HG02610 (cell line): ENCODE measurements around the gene NLRP12.
"Not testable (repeated sequence)": the region's sequence is repeated elsewhere in the genome, so short reads cannot be mapped to it uniquely, and the experiment has no call there.

Experiments
- ATAC-seq: cut with Tn5 transposase; IDR thresholded peaks from one replicate; pipeline ENCODE4 v1.9.1; 2021; ENCODE audit warnings: mild to moderate bottlenecking, moderate library complexity; ENCODE audit not compliant: unreplicated experiment

The NLRP12 gene

GRCh38 chr19:53840241-53840640, 16.1 kb upstream of the NLRP12 start:
- not testable (repeated sequence) for ATAC-seq

DNA sequence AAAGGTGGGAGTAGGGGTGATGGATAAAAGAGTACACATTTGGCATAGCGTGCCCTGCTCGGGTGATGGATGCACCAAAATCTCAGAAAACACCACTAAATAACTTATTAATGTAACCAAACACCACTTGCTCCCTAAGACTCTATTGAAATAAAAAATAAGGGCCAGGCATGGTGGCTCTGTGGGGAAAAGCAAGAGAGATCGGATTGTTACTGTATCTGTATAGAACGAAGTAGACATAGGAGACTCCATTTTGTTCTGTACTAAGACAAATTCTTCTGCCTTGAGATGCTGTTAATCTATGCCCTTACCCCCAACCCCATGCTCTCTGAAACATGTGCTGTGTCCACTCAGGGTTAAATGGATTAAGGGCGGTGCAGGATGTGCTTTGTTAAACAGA, 14.3 kb upstream of the NLRP12 start:
- not testable (repeated sequence) for ATAC-seq

DNA sequence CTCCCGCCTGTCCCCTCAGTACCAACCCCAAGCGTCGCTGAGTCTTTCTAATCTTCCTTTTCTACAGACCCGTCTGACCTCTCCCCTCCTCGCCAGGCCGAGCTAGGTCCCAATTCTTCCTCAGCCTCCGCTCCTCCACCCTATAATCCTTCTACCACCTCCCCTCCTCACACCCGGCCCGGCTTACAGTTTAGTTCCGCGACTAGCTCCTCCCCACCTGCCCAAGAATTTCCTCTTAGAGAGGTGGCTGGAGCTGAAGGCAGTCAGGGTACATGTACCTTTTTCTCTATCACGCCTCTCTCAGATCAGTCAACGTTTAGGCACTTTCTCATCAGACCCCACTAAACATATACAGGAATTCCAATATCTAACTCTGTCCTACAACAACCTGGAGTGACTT, 8.7 kb upstream of the NLRP12 start:
- ATAC-seq, result not testable (repeated sequence)

- ATAC-seq, result no peak
Measured at GRCh38 chr19:53828531-53828930, 4.4 kb upstream of the NLRP12 start.

DNA sequence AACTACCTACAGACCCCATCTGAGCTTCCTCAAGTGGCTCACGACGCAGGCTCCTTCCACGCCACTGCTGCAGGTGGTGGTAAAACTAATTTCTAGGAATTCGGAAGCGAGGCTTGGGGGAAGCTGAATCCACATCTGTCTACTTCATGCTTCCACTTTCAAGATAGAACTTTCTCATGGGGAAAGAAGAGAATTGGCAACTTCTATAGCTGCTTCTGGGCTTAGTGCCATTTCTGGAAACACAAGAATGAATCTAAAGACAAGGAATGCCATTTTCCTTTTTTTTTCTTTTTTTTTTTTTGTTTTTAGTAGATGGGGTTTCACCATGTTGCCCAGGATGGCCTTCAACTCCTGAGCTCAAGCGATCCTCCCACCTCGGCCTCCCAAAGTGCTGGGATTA, 2.8 kb upstream of the NLRP12 start:
- no peak for ATAC-seq

DNA sequence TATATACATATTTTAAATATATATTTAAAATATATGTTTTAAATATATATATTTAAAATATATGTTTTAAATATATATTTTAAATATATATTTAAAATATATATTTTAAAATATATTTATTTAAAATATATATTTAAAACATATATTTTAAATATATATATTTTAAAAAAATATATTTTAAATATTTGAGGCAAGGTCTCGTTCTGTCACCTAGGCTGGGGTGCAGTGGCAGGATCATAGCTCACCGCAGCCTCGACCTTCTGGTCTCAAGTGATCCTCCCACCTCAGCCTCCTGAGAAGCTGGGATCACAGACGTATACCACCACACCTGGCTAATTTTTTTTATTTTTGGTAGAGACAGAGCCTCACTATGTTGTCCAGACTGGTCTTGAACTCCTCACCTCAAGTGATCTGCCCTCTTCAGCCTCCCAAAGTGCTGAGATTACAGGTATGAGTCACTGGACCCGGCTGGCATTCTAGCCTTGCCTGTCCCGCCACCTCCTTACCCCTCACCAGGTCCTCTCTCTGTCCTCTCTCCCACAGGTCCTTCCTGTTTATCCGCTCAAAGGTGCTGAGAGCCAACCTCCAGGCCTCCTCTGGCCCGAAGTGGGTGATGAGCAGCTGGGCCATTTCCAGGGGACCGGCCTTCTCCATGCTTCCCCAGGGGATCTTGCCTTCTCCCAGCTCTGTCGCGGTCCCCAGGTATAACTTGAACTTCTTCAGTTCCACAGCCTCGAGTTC, 564 bp downstream of the NLRP12 start:
- ATAC-seq, result no peak

DNA sequence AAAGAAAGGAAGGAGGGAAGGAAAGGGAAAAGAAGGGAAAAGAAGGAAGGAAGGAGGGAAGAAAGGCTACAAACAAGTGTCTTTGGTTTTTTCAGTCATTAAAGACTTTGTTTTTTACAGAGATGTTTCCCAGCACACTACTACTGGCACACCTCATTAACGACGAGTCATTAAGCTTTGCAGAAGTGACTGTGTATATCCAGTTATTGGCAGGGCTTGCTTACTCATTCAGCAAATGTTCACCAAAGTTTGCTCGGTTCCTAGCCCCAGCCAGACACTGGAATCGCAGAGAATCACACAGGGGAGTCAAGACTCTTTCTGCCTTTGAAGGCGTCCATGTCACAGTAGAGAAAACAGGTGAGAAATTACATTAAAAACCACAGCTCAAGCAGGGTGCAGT, 4.3 kb downstream of the NLRP12 start:
- ATAC-seq, result no peak

DNA sequence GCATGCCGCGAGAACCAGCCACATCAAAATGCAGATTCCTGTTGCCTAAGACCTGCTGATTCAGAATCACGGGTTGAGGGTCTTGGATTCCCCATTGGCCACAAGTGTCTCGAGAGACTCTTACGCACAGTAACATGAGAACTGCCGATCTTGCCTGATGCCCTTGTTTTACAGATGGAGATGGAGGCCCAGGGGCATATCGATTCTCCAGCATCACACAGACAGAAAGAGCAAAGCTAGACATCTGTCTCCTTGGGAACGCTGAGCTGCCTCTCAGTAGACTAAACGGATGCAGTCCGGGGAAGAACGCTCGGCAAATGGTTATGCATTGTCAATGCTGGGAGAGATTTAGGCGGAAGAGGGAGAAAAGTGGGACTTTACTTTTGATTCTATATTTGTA, 5.4 kb downstream of the NLRP12 start:
- ATAC-seq, result no peak

DNA sequence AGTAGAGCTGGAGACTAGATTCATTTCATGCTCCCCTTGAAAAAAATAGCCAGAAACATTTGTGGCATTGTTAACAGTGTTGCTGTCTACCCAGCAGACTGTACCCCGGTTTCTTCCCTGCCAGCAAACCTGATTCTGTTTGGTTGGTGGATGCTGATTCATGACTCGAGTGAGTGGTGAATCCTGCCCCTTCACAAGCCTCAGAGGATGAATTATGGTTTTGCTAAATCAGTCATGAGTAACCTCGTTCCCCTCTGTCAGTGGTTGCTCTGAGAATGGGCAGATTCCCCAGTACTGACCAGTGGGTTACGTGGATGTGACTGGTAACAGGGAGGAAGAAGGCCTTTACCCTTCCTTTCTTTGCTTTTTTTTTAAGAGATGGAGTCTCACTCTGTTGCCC, 10.1 kb downstream of the NLRP12 start:
- ATAC-seq, result no peak

- no peak for ATAC-seq
Measured at GRCh38 chr19:53812335-53812734, 11.8 kb downstream of the NLRP12 start.

GRCh38 chr19:53810891-53811290, 13.2 kb downstream of the NLRP12 start:
- no peak for ATAC-seq

- ATAC-seq, result no peak
Measured at GRCh38 chr19:53810187-53810546, 13.9 kb downstream of the NLRP12 start.

DNA sequence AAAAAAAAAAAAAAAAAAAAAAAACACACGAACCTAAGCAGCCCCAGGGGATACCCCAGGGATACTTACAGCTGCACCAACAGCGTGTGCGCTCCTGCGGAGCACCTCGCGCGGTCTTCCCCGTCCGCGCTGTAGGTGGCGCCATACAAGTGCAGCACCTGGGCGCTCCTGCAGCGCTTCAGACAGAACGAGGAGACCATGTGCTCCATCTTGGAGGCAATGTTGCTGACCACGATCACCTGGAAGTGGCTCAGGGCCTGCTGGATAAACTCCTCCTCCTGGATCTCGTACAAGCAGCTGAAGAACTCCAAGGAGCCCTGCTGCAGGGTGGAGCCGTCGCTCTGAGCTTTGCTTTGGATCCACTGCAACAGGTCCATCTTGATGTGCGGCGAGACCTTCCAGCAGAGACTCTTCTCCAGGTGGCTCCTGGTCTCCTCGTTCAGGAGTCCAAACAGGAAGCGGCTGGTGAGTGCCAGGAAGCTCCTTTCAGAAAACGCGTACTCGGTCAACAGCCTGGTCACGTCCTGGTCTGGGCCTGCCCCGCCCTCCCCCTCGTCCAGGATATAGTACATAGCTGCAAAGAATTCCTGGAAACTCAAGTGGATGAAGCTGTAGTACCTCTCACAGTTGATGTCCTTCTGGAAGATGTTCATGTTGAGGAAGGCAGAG, 14.5 kb downstream of the NLRP12 start:
- ATAC-seq, result no peak

DNA sequence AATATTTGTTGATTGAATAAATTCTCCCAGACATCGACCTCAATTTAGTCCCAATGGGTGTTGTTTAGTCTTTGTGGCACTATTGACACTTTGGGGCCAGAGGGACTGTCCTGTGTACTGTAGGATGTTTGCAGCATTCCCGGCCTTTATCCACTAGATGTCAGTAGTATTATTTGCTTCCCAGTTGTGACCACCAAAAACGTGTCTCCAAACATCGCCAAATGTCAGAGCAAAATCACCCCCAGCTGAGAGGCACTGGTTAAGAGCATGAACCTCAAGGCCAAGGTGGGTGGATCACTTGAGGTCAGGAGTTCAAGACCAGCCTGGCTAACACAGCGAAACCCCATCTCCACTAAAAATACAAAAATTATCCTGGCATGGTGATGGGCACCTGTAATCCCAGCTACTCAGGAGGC, 15.4 kb downstream of the NLRP12 start:
- no peak for ATAC-seq

DNA sequence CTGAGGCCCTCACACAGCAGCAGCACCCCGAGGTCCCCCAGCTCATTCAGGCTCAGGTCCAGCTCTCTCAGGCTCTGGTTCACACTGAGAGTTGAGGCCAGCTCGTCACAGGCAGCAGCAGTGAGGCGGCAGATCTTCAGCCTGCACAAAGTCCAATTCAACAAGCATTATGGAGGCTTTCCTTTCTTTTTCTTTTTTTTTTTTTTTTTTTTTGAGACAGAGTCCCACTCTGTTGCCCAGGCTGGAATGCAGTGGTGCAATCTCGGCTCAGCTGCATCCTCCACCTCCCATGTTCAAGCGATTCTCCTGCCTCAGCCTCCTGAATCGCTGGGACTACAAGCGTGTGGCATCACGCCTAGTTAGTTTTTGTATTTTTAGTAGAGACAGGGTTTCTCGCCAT, 22.9 kb downstream of the NLRP12 start:
- ATAC-seq, result no peak

DNA sequence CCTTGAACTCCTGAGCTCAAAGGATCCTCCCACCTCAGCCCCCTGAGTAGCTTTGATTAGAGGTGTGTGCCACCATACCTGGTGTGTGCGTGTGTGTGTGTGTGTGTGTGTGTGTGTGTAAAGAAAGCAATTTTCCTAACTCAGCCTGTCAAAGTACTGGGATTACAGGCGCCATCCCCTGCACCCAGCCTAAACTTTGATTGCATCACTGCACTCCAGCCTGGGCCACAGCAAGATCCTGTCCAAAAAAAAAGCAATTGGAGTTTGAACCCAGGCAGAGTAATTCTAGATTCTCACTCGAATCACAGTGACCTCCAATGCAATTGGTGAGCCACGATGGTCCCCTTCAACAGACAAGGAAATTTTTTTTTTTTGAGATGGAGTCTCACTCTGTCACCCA, 29.1 kb downstream of the NLRP12 start:
- ATAC-seq, result no peak

- ATAC-seq, result peak; percentile 56
Measured at GRCh38 chr19:53792721-53793433, 31.2 kb downstream of the NLRP12 start.

DNA sequence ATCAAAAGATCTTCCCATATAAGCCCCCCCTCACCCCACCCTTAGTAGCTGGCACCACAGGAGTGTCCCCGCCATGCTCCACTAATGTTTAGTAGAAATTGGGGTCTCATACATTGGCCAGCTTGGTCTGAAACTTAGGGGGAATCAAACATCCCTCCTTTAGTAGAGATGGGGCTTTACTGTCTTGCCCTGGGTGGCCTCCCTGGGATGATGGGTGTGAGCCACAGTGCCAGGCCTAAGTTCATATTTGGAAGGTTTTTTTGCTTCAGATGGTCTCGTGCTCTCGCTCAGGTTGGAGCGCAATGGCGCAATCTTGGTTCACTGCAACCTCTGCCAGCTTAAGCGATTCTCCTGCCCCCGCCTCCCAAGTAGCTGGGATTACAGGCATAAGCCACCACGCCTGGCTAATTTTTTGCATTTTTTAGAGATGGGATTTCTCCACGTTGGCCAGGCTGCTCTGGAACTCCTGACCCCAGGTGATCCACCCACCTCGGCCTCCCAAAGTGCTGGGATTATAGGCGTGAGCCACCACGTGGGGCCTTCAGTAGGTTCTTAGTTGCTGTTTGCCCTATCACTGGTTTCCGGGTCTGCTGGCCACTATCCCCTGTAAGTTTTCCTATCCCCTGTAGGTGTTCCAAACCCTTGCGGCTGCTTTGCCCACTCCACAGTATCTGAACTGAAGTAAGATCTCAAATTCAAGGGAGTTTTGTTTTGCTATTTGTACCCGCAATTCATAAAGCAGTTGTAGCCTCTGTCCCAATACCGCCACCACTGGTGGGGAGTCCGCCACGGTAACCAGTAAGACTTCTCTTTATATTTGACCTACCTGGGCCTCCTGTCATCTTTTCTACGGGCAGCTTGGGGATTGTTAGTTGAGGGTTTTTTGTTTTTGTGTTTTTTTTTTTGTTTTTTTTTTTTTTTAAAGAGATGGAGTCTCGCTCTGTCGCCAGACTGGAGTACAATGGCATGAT, 34.1 kb downstream of the NLRP12 start:
- no peak for ATAC-seq

DNA sequence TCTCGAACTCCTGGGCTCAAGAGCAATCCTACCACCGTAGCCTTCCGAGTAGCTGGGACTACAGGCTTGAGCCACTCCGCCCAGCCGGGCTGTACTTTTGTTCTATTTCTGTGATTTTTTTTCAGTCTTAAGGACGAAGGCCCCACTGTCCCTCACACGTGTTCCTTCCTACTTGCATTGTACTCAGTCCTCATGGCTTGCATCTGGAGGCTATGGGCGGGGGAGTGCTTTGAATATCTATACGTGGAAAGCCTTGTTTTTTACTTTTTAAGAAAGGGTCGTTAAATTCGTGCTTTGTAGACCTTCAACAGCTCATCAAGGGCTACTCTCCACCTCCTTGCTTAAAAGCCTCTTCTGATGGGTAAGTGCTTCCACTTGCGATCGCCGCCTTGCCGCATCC, 36.8 kb downstream of the NLRP12 start:
- ATAC-seq, result no peak

DNA sequence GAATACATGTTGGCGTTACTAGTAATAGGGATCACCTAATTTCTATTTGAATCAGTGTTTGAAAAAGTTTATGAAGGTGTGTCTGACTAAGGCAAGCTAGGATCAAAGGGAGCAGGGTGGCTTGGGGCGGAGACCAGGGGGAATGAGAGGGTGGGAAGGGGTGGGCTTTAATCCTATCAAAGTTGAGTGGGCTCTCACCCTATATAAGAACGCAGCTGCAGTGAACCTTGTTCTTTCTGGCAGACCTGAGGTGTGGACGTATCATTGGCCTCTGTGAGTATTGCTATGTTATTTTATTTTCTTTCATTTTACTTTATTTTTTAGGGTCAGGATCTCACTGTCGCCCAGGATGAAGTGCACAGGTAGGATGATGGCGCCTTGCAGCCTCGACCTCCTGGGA, 37.4 kb downstream of the NLRP12 start:
- ATAC-seq, result no peak
